ENCODE measurements around the gene PPP2R5C.
"Not testable (repeated sequence)": the region's sequence is repeated elsewhere in the genome, so short reads cannot be mapped to it uniquely, and the experiment has no call there.

The PPP2R5C gene

GRCh38 chr14:101784631-101785030 is 23.1 kb downstream of the PPP2R5C start:
- FAIRE-seq, result no peak

- no peak for FAIRE-seq
Measured at GRCh38 chr14:101788016-101788635, 26.6 kb downstream of the PPP2R5C start.

DNA sequence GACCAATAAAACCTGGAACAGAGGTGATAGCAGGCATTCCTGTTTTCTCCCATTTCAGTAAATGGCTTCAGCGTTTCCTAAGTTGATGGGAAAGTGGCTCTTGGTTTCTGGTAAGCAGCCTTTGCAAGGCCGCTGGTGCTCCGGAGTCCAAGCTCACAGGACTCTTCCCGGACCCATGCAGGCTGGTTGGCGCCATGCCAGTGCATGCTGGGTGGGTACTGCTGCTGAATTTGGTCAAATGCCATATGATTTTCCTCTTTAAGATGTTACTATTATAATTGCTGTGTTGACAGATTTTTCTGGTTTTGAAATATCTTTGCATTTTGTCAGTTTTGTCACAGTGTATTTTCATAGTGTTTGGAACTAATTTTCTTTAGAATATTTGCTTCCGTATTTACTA is 27.7 kb downstream of the PPP2R5C start:
- no peak for FAIRE-seq

- no peak for FAIRE-seq
Measured at GRCh38 chr14:101790232-101790631, 28.7 kb downstream of the PPP2R5C start.

DNA sequence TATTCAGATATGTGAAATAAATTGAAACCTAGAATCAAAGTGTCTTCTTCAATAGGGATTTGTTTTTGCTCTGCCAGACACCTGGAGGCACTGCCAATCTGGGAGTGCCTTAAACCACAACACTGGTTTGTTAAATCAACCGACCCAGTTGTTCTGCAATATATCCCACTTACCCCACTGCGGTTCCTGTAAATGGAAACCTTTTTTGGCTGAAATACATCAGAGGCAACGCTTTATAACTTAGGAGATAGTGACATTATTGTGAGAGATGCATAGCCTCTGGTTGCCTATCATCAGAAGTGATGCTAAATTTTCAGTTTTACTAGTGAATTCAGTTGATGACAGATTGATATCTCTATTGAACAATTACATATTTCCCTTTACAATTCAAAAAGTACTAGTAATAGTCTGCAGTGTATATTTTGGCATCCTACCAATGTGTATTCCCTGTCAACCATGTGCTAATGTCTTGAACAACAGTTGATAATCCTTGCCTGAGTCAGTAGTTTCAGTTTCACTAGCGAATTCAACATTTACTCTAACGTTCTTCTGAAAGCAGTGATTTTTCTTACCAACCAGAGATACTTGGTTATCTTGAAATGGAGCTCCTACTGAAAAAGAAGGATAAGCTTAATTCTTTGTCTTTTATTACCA is 30.5 kb downstream of the PPP2R5C start:
- FAIRE-seq, result no peak

GRCh38 chr14:101796016-101796415 is 34.5 kb downstream of the PPP2R5C start:
- FAIRE-seq, result no peak

GRCh38 chr14:101796479-101796878 is 35.0 kb downstream of the PPP2R5C start:
- FAIRE-seq, result no peak

- no peak for FAIRE-seq
Measured at GRCh38 chr14:101797856-101798255, 36.3 kb downstream of the PPP2R5C start.

GRCh38 chr14:101804373-101804772 is 42.9 kb downstream of the PPP2R5C start:
- not testable (repeated sequence) for FAIRE-seq

DNA sequence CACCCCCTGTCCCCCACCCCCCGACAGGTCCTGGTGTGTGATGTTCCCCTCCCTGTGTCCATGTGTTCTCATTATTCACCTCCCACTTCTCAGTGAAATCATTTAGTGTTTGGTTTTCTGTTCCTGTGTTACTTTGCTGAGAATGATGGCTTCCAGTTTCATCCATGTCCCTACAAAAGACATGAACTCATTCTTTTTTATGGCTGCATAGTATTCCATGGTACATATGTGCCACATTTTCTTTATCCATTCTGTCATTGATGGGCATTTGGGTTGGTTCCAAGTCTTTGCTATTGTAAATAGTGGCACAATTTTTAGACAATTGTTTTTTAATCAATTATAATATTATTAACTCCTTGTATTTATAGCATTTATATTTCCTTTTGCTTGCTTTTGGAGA is 44.7 kb downstream of the PPP2R5C start:
- FAIRE-seq, result not testable (repeated sequence)

DNA sequence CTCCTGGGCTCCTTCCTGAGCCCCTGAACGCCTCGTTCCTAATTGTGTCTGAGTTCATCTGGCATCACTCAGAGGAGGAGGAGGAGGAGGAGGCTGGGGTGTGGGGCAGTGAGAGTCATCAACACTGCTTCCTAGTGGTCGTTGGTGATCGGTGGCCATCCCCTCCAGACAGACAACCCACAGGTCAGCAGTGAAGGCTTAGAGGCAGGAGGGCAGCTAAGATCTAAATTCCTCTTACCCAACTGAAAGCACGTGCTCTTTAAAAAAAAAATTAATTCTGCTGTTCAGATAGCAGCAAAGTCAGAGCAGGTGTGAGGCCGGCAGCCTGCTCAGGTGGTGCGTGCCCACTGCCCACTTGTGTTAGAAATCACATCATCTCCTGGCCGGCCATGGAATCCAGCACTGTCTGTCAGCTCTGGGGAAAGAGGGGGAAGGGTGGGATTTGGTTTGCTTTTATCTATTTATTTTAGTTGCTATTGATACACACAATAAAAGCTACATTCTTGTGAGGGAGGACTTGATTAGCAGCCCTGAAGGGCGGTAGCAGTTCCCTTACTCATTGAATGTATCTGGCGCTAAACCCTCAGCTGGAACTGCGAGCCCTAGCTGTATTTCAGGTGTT is 46.6 kb downstream of the PPP2R5C start:
- no peak for FAIRE-seq

- FAIRE-seq, result no peak
Measured at GRCh38 chr14:101808894-101809670, 47.6 kb downstream of the PPP2R5C start.

GRCh38 chr14:101809671-101810514 is 48.4 kb downstream of the PPP2R5C start:
- FAIRE-seq, result peak; percentile 94

- no peak for FAIRE-seq
Measured at GRCh38 chr14:101810897-101811621, 49.5 kb downstream of the PPP2R5C start.

DNA sequence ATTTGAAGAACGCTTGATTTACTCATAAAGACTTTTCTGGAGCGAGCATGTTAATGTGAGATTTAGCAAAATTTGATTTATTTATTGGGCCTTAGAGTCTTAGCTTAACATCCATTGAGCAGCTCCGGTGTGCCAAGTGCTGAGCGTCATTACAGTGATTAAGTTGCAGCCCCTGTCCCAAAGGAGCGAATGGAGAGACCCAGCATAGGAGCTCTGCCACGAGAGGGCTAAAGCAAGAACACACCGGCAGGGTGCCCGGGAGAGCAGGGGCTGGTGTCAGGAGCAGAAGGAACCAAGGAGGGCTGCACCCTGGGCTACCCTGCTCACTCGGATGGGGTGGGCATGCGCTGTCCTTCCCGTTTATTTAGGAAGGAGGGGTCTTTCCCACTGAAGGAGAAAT is 50.6 kb downstream of the PPP2R5C start:
- FAIRE-seq, result no peak

DNA sequence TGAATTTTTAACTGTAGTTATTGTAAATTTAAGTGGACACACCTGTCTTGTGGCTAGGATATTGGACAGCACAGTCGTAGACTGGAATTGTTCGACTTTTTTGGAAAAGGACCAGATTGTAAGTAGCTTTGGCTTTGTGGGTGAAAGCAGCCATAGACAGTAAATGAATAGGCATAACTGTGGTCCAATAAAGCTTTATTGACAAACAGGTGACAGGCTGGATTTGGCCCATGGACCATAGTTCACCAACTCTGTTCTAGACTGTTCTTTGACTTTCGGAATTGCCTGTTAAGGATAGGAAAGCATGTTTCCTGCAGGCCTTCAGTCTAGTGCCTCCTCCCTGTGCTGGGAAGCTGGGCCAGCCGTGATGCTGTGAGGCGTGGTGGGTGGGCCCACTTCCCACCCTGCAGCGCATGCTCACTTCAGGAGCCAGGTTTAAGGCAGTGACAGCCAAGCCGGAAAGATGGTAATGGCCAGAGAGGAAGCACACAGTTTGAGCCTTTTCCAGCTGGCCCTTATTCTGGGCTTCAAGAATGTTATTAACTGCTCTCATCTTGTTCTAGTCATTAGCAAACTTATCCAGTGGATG is 51.8 kb downstream of the PPP2R5C start:
- FAIRE-seq, result no peak

GRCh38 chr14:101813833-101814232 is 52.3 kb downstream of the PPP2R5C start:
- no peak for FAIRE-seq

DNA sequence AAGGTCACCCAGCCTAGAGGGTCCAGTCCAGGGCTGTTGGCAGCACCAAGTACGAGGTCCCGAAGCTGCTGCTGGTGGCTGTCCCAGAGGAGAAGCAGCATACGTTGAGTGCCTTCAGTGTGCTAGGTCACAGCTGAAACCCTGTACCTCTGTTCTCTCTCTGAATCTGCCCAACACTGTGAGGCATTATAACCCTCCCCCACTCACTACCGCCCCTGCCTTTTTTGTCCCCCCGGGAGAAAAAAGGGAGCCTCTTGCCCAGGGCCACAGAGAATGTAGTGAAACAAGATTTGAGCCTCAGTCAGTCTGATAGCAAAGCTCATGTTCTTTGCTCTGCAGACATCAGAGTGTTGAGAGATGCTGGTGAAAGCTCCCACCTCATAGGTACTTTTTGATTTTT is 53.4 kb downstream of the PPP2R5C start:
- FAIRE-seq, result no peak

DNA sequence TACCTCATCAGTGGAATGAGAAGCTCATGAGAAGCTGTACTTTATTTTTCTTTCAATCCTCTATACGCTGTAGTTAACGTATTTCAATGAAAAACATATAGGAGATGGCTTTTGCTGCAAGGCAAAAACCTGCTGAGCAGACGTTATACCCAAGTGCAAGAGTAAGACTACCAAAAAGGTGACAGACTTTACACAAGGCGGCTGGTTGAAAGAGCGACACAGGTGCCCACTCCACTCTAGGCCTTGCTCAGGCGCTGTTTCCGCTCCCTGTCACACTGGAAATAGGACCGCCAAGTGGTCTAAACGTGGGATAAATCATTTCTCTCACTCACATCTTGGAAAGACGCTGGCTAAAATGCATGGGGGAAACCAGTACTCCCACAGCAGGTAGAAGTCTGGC is 54.5 kb downstream of the PPP2R5C start:
- FAIRE-seq, result no peak

DNA sequence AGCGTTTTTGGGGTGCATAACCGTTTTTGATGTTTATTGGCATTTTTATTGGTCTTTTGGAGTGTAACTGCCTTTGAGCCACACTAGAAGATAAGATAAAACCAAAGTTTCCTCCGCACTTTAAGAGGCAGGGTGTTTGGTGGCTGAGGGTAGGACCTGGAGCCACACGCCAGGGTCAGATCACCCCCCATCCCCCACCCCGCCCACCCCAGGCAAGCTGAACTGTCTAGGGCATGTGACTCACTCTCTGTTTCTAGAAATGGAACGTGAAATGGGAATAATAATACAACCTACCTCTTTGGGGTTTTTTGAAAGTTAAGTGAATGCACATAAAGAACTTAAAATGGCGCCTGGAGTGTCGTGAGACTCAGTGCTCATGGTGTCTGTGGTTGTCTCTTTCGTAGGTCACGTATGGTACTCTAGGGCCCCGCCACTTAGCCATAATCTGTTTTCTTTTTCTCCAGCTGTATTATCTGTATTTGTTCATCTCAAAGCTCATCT is 56.0 kb downstream of the PPP2R5C start:
- no peak for FAIRE-seq

DNA sequence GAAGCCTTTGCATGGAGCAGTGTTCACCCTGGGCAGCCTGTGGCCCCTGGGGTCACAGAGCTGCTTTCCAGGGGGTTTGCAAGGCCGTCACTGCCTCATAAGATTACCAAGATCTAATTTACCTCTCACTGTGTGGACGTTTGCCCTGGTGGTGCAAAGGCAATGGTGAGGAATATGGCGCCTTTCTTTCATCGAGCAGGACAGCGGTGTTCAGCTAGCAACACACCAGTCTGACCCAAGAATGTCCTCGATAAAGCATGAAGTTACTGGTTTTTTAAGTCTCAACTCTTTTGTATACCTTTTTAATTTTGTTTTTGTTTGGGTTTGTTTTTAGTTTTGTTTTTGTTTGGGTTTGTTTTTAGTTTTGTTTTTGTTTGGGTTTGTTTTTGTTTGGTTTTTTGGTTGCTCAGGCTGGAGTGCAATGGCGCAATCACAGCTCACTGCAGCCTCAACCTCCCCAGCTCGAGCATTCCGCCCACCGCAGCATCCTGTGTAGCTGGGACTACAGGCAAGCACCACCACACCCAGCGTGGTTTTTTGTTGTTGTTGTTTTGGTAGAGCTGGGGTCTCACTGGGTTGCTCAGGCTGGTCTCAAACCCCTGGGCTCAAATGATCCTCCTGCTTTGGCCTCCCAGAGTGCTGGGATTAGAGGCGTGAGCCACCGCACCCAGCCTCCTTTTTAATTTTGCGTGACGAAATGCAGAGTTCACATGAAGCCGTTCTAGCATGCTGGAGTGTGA is 57.9 kb downstream of the PPP2R5C start:
- no peak for FAIRE-seq
